Sigmoid colon (tissue), 4 donors: ENCODE results near the gene EHD2.

Experiments used
- POLR2AphosphoS5 ChIP-seq, 4 donors: sonication (generic); formaldehyde crosslinking; IDR thresholded peaks; one replicate each; pipeline ENCODE4 v1.6.1; 2017; ENCODE audit warnings: antibody characterized with exemption in 4 of 4
- TF ChIP-seq, protein P1 (sequence below), 4 experiments: fragments of 450-650 bp in 3 of 4; fragments of 200-600 bp in 1 of 4; IDR thresholded peaks; one replicate each; pipeline ENCODE4 v1.5.1; 2016 to 2019; ENCODE audit warnings: antibody characterized with exemption in 4 of 4, mild to moderate bottlenecking in 3 of 4, moderate library complexity in 2 of 4

DNA sequence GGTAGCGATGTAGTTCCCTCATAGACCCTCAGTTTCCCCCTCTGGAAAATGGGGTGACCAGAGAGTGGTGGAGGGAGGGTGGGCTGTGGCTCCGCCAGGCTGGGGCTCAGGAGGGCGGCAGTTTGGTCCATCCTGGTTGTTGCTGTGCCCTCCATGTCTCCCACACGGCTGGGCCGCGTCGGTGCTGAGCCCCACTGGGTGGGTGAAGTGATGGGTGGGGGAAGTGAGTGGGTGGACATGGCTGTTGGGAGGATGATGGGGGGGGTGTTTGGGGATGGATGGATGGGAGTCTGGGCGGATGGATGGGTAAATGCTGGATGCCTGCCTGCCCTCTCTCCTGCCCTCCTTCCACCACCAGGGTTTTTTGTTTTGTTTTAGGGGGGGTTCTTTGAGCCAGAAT, 16.6 kb upstream of the EHD2 start:
- TF ChIP-seq, protein P1, sequence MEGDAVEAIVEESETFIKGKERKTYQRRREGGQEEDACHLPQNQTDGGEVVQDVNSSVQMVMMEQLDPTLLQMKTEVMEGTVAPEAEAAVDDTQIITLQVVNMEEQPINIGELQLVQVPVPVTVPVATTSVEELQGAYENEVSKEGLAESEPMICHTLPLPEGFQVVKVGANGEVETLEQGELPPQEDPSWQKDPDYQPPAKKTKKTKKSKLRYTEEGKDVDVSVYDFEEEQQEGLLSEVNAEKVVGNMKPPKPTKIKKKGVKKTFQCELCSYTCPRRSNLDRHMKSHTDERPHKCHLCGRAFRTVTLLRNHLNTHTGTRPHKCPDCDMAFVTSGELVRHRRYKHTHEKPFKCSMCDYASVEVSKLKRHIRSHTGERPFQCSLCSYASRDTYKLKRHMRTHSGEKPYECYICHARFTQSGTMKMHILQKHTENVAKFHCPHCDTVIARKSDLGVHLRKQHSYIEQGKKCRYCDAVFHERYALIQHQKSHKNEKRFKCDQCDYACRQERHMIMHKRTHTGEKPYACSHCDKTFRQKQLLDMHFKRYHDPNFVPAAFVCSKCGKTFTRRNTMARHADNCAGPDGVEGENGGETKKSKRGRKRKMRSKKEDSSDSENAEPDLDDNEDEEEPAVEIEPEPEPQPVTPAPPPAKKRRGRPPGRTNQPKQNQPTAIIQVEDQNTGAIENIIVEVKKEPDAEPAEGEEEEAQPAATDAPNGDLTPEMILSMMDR (IDR thresholded peaks at IDR 0.05): no peak
- TF ChIP-seq POLR2AphosphoS5 (IDR thresholded peaks at IDR 0.05): no peak
